Vagina (tissue), 2 donors: ENCODE results near the gene CAVIN1.

Experiments
- CTCF ChIP-seq, 3 experiments: fragments of 450-650 bp in 2 of 3; fragments of 200-600 bp in 1 of 3; sonication (generic) in 1 of 3; IDR thresholded peaks; one replicate each; pipeline ENCODE4 v1.5.1; 2017 to 2019; ENCODE audit warnings: antibody characterized with exemption in 3 of 3, mild to moderate bottlenecking in 2 of 3, moderate library complexity in 2 of 3
- POLR2A ChIP-seq, 2 donors: fragments of 450-650 bp; IDR thresholded peaks; one replicate each; pipeline ENCODE4 v1.6.1; 2017; ENCODE audit warnings: antibody characterized with exemption in 2 of 2, mild to moderate bottlenecking in 2 of 2, moderate library complexity in 2 of 2
- POLR2AphosphoS5 ChIP-seq, 2 donors: sonication (generic); formaldehyde crosslinking; IDR thresholded peaks; one replicate each; pipeline ENCODE4 v1.9.0; 2017; ENCODE audit warnings: antibody characterized with exemption in 2 of 2, mild to moderate bottlenecking in 2 of 2, low read depth in 1 of 2; ENCODE audit not compliant: insufficient read depth in 1 of 2

DNA sequence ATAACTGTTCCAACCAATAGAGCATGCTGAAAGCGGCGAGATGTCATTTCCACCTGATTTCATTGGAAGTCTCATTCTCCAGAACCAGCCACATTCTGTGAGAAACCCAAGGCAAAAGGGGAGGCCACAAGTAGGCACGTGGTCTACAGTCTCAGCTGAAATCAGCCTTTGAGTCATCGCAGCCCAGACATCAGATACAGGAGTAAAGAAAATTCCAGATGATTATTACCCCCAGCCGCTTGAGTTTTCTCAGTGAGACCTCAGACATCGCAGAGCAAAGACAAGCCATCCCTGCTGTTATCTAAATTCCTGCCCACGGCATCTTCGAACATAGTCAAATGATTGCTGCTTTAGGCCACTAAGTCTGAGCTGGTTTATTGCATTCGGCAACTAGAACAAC is 57.9 kb downstream of the CAVIN1 start:
- no peak for TF ChIP-seq POLR2A (IDR thresholded peaks at IDR 0.05)
- TF ChIP-seq CTCF (IDR thresholded peaks at IDR 0.05) = no peak
- no peak for TF ChIP-seq POLR2AphosphoS5 (IDR thresholded peaks at IDR 0.05; ENCODE audit: insufficient read depth in 1 of 2, low read depth in 1 of 2)
